ENCODE results near the gene HOXA5. TPM values are rescaled to one million over a fixed set of nuclear protein-coding genes. Genes with fewer than 3 reads are reported as not detected.

HOXA5 gene
- total RNA-seq, 1 donor from 2014 or later, result not detected

DNA sequence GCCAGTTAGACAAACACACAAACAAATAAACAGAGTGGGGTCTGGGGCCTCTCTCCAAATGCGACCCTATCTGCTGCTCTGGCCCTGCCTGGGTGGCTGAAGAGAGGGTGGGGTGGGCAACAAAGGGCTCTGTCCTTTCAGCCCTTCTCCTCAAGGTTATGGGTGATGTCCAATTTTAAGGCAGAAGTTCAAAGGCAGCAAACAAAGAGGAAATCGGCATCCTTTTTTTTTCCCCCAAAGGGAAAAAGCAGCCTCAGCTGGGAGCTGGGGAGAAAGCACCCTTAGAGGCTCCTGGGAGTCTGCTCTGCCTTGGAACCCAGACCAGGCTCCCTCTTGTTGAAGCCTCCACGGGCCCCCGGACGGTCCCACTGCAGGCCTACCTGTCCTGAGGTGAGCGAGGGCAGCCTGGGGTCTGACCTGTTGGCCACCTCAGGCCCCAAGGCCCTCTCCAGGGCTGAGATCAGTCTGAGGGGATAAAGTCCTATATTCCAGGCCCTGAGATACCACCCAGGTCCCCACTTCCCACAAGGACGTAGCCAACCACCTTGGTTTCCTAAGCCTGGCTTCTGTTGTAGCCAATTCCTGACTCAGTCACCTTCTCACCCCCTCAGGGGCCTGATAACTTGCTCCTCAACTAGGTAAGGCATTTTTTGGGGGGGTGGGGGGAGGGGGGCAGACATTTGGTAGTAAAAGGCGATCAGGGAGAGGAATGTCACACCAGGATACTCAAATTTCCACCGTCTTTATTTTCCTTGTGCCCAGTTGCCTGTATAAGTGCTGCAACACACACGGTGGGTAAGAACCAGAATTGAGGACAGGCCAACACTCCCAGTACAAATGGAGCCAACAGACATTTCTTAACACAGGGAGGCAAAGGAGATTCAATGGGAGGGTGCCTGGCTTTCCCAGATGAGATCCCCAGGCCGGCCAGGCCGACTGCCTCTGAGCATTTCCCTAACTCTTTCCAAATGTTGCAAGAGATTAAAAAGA, 37.2 kb upstream of the HOXA5 start:
- Mint-ChIP-seq H3K27me3 (ENCODE audit: unreplicated experiment) (peaks cover 51% of the 10 kb centered on the region), H3K36me3 (ENCODE audit: unreplicated experiment) (no peaks in the 10 kb centered on the region), H3K4me1 (ENCODE audit: low read depth, unreplicated experiment) (no peaks in the 10 kb centered on the region), H3K27ac (ENCODE audit: unreplicated experiment) (no peak overlapping the region), H3K9me3 (ENCODE audit: unreplicated experiment) (peaks cover 15% of the 10 kb centered on the region), H3K4me3 (ENCODE audit: unreplicated experiment) (no peak overlapping the region)
- TF ChIP-seq, protein P1, sequence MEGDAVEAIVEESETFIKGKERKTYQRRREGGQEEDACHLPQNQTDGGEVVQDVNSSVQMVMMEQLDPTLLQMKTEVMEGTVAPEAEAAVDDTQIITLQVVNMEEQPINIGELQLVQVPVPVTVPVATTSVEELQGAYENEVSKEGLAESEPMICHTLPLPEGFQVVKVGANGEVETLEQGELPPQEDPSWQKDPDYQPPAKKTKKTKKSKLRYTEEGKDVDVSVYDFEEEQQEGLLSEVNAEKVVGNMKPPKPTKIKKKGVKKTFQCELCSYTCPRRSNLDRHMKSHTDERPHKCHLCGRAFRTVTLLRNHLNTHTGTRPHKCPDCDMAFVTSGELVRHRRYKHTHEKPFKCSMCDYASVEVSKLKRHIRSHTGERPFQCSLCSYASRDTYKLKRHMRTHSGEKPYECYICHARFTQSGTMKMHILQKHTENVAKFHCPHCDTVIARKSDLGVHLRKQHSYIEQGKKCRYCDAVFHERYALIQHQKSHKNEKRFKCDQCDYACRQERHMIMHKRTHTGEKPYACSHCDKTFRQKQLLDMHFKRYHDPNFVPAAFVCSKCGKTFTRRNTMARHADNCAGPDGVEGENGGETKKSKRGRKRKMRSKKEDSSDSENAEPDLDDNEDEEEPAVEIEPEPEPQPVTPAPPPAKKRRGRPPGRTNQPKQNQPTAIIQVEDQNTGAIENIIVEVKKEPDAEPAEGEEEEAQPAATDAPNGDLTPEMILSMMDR (IDR thresholded peaks at IDR 0.05; ENCODE audit: partially characterized antibody, unreplicated experiment), result no peak
- peak; percentile 7 for DNase-seq

DNA sequence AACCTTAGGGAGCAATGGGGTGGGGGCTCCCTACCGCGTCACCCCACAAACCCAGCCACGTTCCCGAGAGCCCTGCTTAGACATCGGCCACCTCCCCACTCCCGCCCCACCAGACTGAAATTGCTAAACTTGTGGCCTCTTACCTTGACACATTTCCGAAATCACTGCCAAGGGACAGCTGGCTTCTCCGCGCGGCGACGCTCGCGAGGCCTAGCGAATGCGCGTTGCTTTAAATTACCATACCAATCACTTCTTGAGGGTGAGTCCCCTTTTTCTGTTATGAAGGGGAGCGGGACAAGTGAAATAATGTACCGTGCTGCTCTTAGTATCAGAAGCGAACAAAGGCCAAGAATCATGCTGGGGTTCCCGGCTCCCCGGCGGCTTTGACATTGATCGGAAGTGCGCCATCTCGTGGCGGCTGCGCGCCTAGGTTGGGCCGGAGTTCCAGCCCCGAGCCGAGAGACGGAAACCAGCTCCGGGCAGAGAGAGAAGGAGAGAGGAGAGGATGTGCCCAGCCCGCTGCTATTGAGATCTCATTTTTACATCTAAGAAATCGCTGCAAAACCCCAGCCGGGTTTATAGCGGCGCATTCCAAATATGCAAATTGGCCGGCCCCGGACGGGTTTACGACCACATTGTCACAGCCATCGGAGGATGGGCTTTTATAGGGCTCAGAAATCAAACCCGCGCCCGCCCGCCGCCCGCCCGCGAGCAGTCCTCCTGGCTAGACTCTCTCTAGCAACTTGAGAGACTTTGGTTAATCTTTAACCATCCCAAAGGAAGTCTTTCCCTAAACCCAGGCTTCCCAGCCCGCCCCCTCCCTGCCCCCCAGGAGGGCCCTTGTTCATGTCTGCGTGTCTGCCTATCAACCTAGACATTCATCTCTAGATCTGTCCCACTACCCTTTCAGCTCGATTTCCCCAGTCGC, 36.3 kb upstream of the HOXA5 start:
- Mint-ChIP-seq H3K9me3 (ENCODE audit: unreplicated experiment) (peaks cover 10% of the 10 kb centered on the region), H3K27me3 (ENCODE audit: unreplicated experiment) (peaks cover 47% of the 10 kb centered on the region), H3K36me3 (ENCODE audit: unreplicated experiment) (no peaks in the 10 kb centered on the region), H3K4me1 (ENCODE audit: low read depth, unreplicated experiment) (no peaks in the 10 kb centered on the region), H3K27ac (ENCODE audit: unreplicated experiment) (no peak overlapping the region), H3K4me3 (ENCODE audit: unreplicated experiment) (peak overlapping the region; percentile 67)
- TF ChIP-seq, protein P1 (IDR thresholded peaks at IDR 0.05; ENCODE audit: partially characterized antibody, unreplicated experiment), result peak; percentile 89
- peak; percentile 81 for DNase-seq

DNA sequence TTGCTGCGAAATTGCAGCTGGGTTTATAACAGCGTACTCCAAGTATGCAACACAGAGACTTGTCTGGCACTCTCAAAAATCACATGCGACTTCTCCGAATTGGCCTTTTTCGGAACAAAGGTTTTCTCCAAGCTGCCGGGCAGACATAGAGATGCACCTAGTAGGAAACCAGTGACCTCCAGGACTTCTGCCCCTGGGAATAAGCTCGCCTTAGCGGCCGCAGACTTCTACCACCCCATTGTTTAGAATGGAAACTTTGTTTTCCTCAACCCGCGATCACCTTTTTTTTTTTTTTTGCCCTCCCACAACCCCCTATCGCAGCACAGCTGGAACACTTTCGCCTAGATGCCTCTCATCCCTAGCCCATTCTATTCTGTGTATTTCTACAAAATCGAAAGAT, 35.5 kb upstream of the HOXA5 start:
- DNase-seq, result no peak
- no peak overlapping the region for H3K27ac Mint-ChIP-seq (ENCODE audit: unreplicated experiment)

DNA sequence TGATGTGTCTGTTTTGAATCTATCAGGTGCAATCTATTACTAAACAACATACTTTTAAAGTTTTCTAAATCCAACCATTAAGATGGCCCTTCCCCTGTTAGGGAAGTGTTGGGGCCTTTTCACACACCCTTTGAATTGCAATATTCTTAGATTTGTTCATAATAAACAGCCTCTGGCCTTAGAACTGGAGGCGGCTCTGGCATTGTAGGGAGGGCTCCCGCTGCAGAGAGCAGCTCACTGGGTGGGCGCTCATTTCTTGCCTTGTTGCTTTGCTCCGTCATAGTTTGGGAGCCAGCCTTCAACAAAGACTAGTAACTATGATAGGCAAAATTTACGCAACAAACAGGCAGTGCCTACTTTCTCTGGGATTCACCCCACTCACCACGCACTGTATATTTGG, 34.9 kb upstream of the HOXA5 start:
- TF ChIP-seq, protein P1 (IDR thresholded peaks at IDR 0.05; ENCODE audit: partially characterized antibody, unreplicated experiment), result no peak
- H3K27me3 Mint-ChIP-seq (ENCODE audit: unreplicated experiment), result peaks cover 44% of the 10 kb centered on the region
- H3K9me3 Mint-ChIP-seq (ENCODE audit: unreplicated experiment), result peaks cover 8% of the 10 kb centered on the region
- H3K36me3 Mint-ChIP-seq (ENCODE audit: unreplicated experiment), result no peaks in the 10 kb centered on the region
- no peak overlapping the region for H3K4me3 Mint-ChIP-seq (ENCODE audit: unreplicated experiment)
- H3K27ac Mint-ChIP-seq (ENCODE audit: unreplicated experiment), result no peak overlapping the region
- H3K4me1 Mint-ChIP-seq (ENCODE audit: low read depth, unreplicated experiment), result no peaks in the 10 kb centered on the region
- no peak for DNase-seq

More for the DNA sequence above, 35.5 kb upstream of the HOXA5 start:
- no peak overlapping the region for H3K4me3 Mint-ChIP-seq (ENCODE audit: unreplicated experiment)
- H3K9me3 Mint-ChIP-seq (ENCODE audit: unreplicated experiment), result peaks cover 8% of the 10 kb centered on the region
- peaks cover 47% of the 10 kb centered on the region for H3K27me3 Mint-ChIP-seq (ENCODE audit: unreplicated experiment)
- H3K36me3 Mint-ChIP-seq (ENCODE audit: unreplicated experiment), result no peaks in the 10 kb centered on the region
- TF ChIP-seq, protein P1 (IDR thresholded peaks at IDR 0.05; ENCODE audit: partially characterized antibody, unreplicated experiment), result no peak
- H3K4me1 Mint-ChIP-seq (ENCODE audit: low read depth, unreplicated experiment), result no peaks in the 10 kb centered on the region

All from glutamatergic neuron (in vitro differentiated cells).